Measurements from ENCODE around the gene ASTE1.
"Not testable (repeated sequence)": the region's sequence is repeated elsewhere in the genome, so short reads cannot be mapped to it uniquely, and the experiment has no call there.

Gene ASTE1

DNA sequence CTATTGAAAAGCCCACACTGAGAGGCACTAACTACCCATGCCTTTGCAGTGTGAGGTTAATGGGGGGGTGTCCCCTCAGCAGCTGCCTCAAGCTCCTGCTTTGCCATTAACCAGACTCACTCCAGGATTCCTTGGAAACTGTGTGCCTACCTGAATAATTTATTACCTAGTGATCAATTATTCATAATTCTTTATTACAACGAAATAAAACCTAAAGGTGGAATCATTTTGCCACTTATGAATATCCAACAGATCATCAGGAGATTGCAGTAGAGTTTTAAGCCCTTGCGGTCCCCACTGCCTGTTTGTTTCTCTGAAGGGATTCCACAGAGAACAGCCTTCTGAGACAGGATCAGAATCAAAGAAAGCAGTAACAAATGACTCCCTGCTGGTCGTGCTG is 23.4 kb upstream of the ASTE1 start:
- H3K36me3 ChIP-seq (ENCODE audit: insufficient read depth, low read length) = no peaks in the 10 kb centered on the region
- H3K9ac ChIP-seq (ENCODE audit: low read depth, low read length, poor library complexity, severe bottlenecking) = no peak overlapping the region
- no peaks in the 10 kb centered on the region for H3K27me3 ChIP-seq (ENCODE audit: insufficient read depth, low read length, poor library complexity, severe bottlenecking)
- H3K9me3 ChIP-seq (ENCODE audit: insufficient read depth, low read depth, low read length) = no peaks in the 10 kb centered on the region
- TF ChIP-seq EZH2phosphoT487 (IDR thresholded peaks at IDR 0.05; ENCODE audit: borderline replicate concordance) = no peak
- TF ChIP-seq, protein P1, sequence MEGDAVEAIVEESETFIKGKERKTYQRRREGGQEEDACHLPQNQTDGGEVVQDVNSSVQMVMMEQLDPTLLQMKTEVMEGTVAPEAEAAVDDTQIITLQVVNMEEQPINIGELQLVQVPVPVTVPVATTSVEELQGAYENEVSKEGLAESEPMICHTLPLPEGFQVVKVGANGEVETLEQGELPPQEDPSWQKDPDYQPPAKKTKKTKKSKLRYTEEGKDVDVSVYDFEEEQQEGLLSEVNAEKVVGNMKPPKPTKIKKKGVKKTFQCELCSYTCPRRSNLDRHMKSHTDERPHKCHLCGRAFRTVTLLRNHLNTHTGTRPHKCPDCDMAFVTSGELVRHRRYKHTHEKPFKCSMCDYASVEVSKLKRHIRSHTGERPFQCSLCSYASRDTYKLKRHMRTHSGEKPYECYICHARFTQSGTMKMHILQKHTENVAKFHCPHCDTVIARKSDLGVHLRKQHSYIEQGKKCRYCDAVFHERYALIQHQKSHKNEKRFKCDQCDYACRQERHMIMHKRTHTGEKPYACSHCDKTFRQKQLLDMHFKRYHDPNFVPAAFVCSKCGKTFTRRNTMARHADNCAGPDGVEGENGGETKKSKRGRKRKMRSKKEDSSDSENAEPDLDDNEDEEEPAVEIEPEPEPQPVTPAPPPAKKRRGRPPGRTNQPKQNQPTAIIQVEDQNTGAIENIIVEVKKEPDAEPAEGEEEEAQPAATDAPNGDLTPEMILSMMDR (conservative IDR thresholded peaks at IDR 0.05; ENCODE audit: low read length) = no peak
- no peaks in the 10 kb centered on the region for H3K79me2 ChIP-seq (ENCODE audit: insufficient read depth, low read length)
- no peaks in the 10 kb centered on the region for H4K20me1 ChIP-seq (ENCODE audit: insufficient read depth, low read length, poor library complexity, severe bottlenecking)
- no peaks in the 10 kb centered on the region for H3F3A ChIP-seq (ENCODE audit: low read depth)
- H2AFZ ChIP-seq (ENCODE audit: low read length) = no peak overlapping the region
- H3K4me3 ChIP-seq (ENCODE audit: low read length, poor library complexity, severe bottlenecking) = no peak overlapping the region
- H3K4me1 ChIP-seq (ENCODE audit: insufficient read depth, low read length, poor library complexity, severe bottlenecking) = peaks cover 7% of the 10 kb centered on the region
- H3K9me2 ChIP-seq (replicated peaks; ENCODE audit: low read depth, low read length) = no peaks in the 10 kb centered on the region
- no peak overlapping the region for H3K4me2 ChIP-seq (ENCODE audit: low read depth, low read length, poor library complexity, severe bottlenecking)

DNA sequence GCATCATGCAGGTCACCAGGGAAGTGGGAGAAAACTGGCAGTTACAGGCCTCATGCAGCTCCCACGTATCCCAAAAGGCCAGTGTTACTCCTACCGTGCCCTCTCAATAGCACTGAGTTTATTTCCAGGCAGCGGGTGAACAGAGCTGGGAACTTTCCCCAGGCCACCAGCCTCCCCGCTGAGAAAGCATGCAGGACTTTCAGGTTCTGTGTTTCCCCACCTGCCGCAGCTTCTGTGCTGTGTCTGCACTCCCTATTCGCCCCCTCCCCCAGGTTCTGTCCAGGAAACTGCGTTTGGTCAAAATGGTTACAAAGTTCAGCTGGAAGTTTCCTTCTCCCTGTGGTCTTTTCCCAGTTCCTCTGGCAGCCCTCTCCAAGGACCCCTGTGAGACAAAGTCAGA is 21.4 kb upstream of the ASTE1 start:
- H3K9ac ChIP-seq (ENCODE audit: low read depth, low read length, poor library complexity, severe bottlenecking) = no peak overlapping the region
- H3K9me3 ChIP-seq (ENCODE audit: insufficient read depth, low read depth, low read length) = no peaks in the 10 kb centered on the region
- H3K9me2 ChIP-seq (replicated peaks; ENCODE audit: low read depth, low read length) = no peaks in the 10 kb centered on the region
- H3K4me3 ChIP-seq (ENCODE audit: low read length, poor library complexity, severe bottlenecking) = no peak overlapping the region
- H3K36me3 ChIP-seq (ENCODE audit: insufficient read depth, low read length) = no peaks in the 10 kb centered on the region
- H3K4me2 ChIP-seq (ENCODE audit: low read depth, low read length, poor library complexity, severe bottlenecking) = no peak overlapping the region
- no peaks in the 10 kb centered on the region for H4K20me1 ChIP-seq (ENCODE audit: insufficient read depth, low read length, poor library complexity, severe bottlenecking)
- H2AFZ ChIP-seq (ENCODE audit: low read length) = no peak overlapping the region; the same call in 1 of the 2 replicates
- no peaks in the 10 kb centered on the region for H3F3A ChIP-seq (ENCODE audit: low read depth)
- TF ChIP-seq, protein P1 (conservative IDR thresholded peaks at IDR 0.05; ENCODE audit: low read length) = no peak
- no peak for TF ChIP-seq EZH2phosphoT487 (IDR thresholded peaks at IDR 0.05; ENCODE audit: borderline replicate concordance)
- H3K27me3 ChIP-seq (ENCODE audit: insufficient read depth, low read length, poor library complexity, severe bottlenecking) = no peaks in the 10 kb centered on the region
- no peaks in the 10 kb centered on the region for H3K79me2 ChIP-seq (ENCODE audit: insufficient read depth, low read length)
- H3K4me1 ChIP-seq (ENCODE audit: insufficient read depth, low read length, poor library complexity, severe bottlenecking) = peaks cover 7% of the 10 kb centered on the region

DNA sequence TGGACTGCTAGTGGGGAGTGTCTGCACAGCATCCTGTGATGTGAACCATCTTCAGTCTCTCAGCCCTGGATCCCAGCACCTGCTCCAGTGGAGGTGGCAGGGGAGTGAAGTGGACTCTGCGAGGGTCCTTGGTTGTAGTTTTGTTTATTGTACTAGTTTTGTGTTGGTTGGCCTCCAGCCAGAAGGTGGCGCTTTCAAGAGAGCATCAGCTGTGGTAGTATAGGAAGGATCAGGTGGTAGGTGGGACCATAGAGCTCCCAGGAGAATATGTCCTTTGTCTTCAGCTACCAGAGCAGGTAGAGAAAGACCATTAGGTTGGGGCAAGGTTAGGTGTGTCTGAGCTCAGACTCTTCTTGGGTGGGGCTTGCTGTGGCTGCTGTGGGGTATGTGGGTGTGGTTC is 21.0 kb upstream of the ASTE1 start:
- Histone ChIP-seq H3K9me2 (replicated peaks; ENCODE audit: low read depth, low read length) (no peaks in the 10 kb centered on the region), H3K9me3 (ENCODE audit: insufficient read depth, low read depth, low read length) (no peaks in the 10 kb centered on the region), H3K36me3 (ENCODE audit: insufficient read depth, low read length) (no peaks in the 10 kb centered on the region), H3K4me1 (ENCODE audit: insufficient read depth, low read length, poor library complexity, severe bottlenecking) (peaks cover 10% of the 10 kb centered on the region), H3F3A (ENCODE audit: low read depth) (no peaks in the 10 kb centered on the region), H3K4me2 (ENCODE audit: low read depth, low read length, poor library complexity, severe bottlenecking) (peak overlapping the region; percentile 2), H3K9ac (ENCODE audit: low read depth, low read length, poor library complexity, severe bottlenecking) (no peak overlapping the region), H3K4me3 (ENCODE audit: low read length, poor library complexity, severe bottlenecking) (no peak overlapping the region), H2AFZ (ENCODE audit: low read length) (no peak overlapping the region; the same call in 1 of the 2 replicates), H3K27me3 (ENCODE audit: insufficient read depth, low read length, poor library complexity, severe bottlenecking) (no peaks in the 10 kb centered on the region), H3K79me2 (ENCODE audit: insufficient read depth, low read length) (no peaks in the 10 kb centered on the region), H4K20me1 (ENCODE audit: insufficient read depth, low read length, poor library complexity, severe bottlenecking) (no peaks in the 10 kb centered on the region)
- TF ChIP-seq, protein P1 (conservative IDR thresholded peaks at IDR 0.05; ENCODE audit: low read length) = peak; percentile 57
- TF ChIP-seq EZH2phosphoT487 (IDR thresholded peaks at IDR 0.05; ENCODE audit: borderline replicate concordance) = no peak

DNA sequence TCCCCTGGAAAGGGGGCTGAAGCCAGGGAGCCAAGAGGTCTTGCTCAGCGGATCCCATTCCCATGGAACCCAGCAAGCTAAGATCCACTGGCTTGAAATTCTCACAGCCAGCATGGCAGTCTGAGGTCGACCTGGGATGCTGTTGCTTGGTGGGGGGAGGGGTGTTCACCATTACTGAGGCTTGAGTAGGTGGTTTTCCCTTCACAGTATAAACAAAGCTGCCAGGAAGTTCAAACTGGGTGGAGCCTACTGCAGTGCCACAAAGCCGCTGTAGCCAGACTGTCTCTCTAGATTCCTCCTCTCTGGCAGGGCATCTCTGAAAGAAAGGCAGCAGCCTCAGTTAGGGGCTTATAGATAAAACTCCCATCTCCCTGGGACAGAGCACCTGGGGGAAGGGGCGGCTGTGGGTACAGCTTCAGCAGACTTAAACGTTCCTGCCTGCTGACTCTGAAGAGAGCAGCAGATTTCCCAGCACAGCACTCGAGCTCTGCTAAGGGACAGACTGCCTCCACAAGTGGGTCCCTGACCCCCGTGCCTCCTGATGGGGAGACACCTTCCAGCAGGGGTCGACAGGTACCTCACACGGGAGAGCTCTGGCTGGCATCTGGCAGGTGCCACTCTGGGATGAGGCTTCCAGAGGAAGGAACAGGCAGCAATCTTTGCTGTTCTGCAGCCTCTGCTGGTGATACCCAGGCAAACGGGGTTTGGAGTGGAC is 15.8 kb upstream of the ASTE1 start:
- H3K36me3 ChIP-seq (ENCODE audit: insufficient read depth, low read length); H3K9me2 ChIP-seq (replicated peaks; ENCODE audit: low read depth, low read length); H4K20me1 ChIP-seq (ENCODE audit: insufficient read depth, low read length, poor library complexity, severe bottlenecking); H3F3A ChIP-seq (ENCODE audit: low read depth); H3K79me2 ChIP-seq (ENCODE audit: insufficient read depth, low read length); H3K9me3 ChIP-seq (ENCODE audit: insufficient read depth, low read depth, low read length); H3K27me3 ChIP-seq (ENCODE audit: insufficient read depth, low read length, poor library complexity, severe bottlenecking): not testable (repeated sequence)
- H3K9ac ChIP-seq (ENCODE audit: low read depth, low read length, poor library complexity, severe bottlenecking) = peak overlapping the region; percentile 51
- H3K4me3 ChIP-seq (ENCODE audit: low read length, poor library complexity, severe bottlenecking) = peak overlapping the region; percentile 42
- peak overlapping the region; percentile 61 for H2AFZ ChIP-seq (ENCODE audit: low read length)
- peaks cover 30% of the 10 kb centered on the region for H3K4me1 ChIP-seq (ENCODE audit: insufficient read depth, low read length, poor library complexity, severe bottlenecking)
- H3K4me2 ChIP-seq (ENCODE audit: low read depth, low read length, poor library complexity, severe bottlenecking) = peak overlapping the region; percentile 57
